ENCODE data around the gene SHISA7. TPM values are rescaled to one million over a fixed set of nuclear protein-coding genes. Genes with fewer than 3 reads are reported as not detected.

The SHISA7 gene
- total RNA-seq, 4 donors from 2014 or later = not detected

GRCh38 chr19:55478364-55478763, 35.3 kb upstream of the SHISA7 start:
- no peak for TF ChIP-seq POLR2A (IDR thresholded peaks at IDR 0.05)
- TF ChIP-seq CTCF (IDR thresholded peaks at IDR 0.05) = no peak

GRCh38 chr19:55477905-55478304, 34.8 kb upstream of the SHISA7 start:
- Histone ChIP-seq H3K4me1 (peaks cover 0 to 15% (median 8%) of the 10 kb centered on the region in 4 donors), H3K9me3 (no peaks in the 10 kb centered on the region), H3K36me3 (peaks cover 0 to 14% (median 0%) of the 10 kb centered on the region in 3 donors), H3K27me3 (no peaks in the 10 kb centered on the region), H3K4me3 (peak overlapping the region in 2 of 4 donors; percentile 60 to 73), H3K27ac (no peak overlapping the region)
- DNase-seq = no peak
- no peak for TF ChIP-seq CTCF (IDR thresholded peaks at IDR 0.05)
- no peak for TF ChIP-seq POLR2A (IDR thresholded peaks at IDR 0.05)

More at GRCh38 chr19:55478364-55478763, 35.3 kb upstream of the SHISA7 start:
- Histone ChIP-seq H3K27me3 (no peaks in the 10 kb centered on the region), H3K9me3 (no peaks in the 10 kb centered on the region), H3K36me3 (peaks cover 0 to 18% (median 0%) of the 10 kb centered on the region in 3 donors), H3K4me3 (no peak overlapping the region), H3K4me1 (peaks cover 0 to 15% (median 8%) of the 10 kb centered on the region in 4 donors), H3K27ac (no peak overlapping the region)
- no peak for DNase-seq

- Histone ChIP-seq H3K27ac (peak within 1 kb of the TSS; percentile 90 to 99 (median 96)), H3K9me3 (no peaks in the 10 kb centered on the region), H3K4me1 (peaks cover 0 to 15% (median 8%) of the 10 kb centered on the region in 4 donors), H3K36me3 (no peaks in the 10 kb centered on the region), H3K27me3 (no peaks in the 10 kb centered on the region), H3K4me3 (peak within 1 kb of the TSS; percentile 60 to 95 (median 76))
- TF ChIP-seq CTCF (IDR thresholded peaks at IDR 0.05) (no peak), POLR2A (IDR thresholded peaks at IDR 0.05) (peak; percentile 70 to 89)
- peak; percentile 99 for DNase-seq
These were observed 33.1 kb upstream of the SHISA7 start, which contains the start of gene ZNF628 for GRCh38 chr19:55476100-55476775. Gene ZNF628, plus strand, starts transcription at chr19:55476617. Its CDS starts 3,294 bp downstream, at chr19:55479911.

GRCh38 chr19:55474269-55475265, 31.5 kb upstream of the SHISA7 start:
- TF ChIP-seq CTCF (IDR thresholded peaks at IDR 0.05) (no peak), POLR2A (IDR thresholded peaks at IDR 0.05) (no peak)
- H3K27ac ChIP-seq = no peak overlapping the region
- peaks cover 0 to 15% (median 8%) of the 10 kb centered on the region in 4 donors for H3K4me1 ChIP-seq
- no peaks in the 10 kb centered on the region for H3K27me3 ChIP-seq
- no peak for DNase-seq
- no peaks in the 10 kb centered on the region for H3K9me3 ChIP-seq
- no peaks in the 10 kb centered on the region for H3K36me3 ChIP-seq
- no peak overlapping the region for H3K4me3 ChIP-seq

GRCh38 chr19:55473225-55474012, 30.3 kb upstream of the SHISA7 start:
- H3K27ac ChIP-seq = no peak overlapping the region
- H3K4me1 ChIP-seq = peaks cover 0 to 15% (median 8%) of the 10 kb centered on the region in 4 donors

More at GRCh38 chr19:55473225-55474012, 30.3 kb upstream of the SHISA7 start:
- H3K4me3 ChIP-seq = no peak overlapping the region
- H3K36me3 ChIP-seq = no peaks in the 10 kb centered on the region
- DNase-seq = no peak
- H3K9me3 ChIP-seq = no peaks in the 10 kb centered on the region
- TF ChIP-seq CTCF (IDR thresholded peaks at IDR 0.05) (no peak), POLR2A (IDR thresholded peaks at IDR 0.05) (no peak)
- no peaks in the 10 kb centered on the region for H3K27me3 ChIP-seq
